Lower leg skin (tissue), 3 donors: ENCODE results near the gene ZNF740.

Experiments used
- CTCF ChIP-seq, 3 donors: fragments of 450-650 bp; IDR thresholded peaks; one replicate each; pipeline ENCODE4 v1.5.1; 2016; ENCODE audit warnings: antibody characterized with exemption in 3 of 3, mild to moderate bottlenecking in 3 of 3, moderate library complexity in 2 of 3
- POLR2A ChIP-seq, 2 donors: fragments of 450-650 bp; IDR thresholded peaks; one replicate each; pipeline ENCODE4 v1.6.1; 2016 to 2017; ENCODE audit warnings: antibody characterized with exemption in 2 of 2, mild to moderate bottlenecking in 1 of 2, moderate library complexity in 1 of 2

GRCh38 chr12:53200107-53200457, 19.6 kb downstream of the ZNF740 start:
- no peak for TF ChIP-seq CTCF (IDR thresholded peaks at IDR 0.05)
- no peak for TF ChIP-seq POLR2A (IDR thresholded peaks at IDR 0.05)
